GM12865 (cell line): ENCODE results near the gene AGPAT1.
"Not testable (repeated sequence)": the region's sequence is repeated elsewhere in the genome, so short reads cannot be mapped to it uniquely, and the experiment has no call there.

Experiments
- DNase-seq: peaks from one replicate; pipeline ENCODE4 v3.0.0; 2010; ENCODE audit warnings: low read depth
- H3K4me3 ChIP-seq: 2 replicates; pipeline ENCODE4 v1.5.1; 2011; ENCODE audit warnings: mild to moderate bottlenecking, low read depth, low read length, control low read depth
- TF ChIP-seq, protein P1 (sequence below): IDR thresholded peaks from 2 replicates; pipeline ENCODE4 v1.5.1; 2011; ENCODE audit warnings: low read length, control low read depth, low read depth, inconsistent platforms; ENCODE audit not compliant: insufficient read depth; ENCODE audit errors: missing control alignments

AGPAT1 gene

GRCh38 chr6:32216998-32217397, 41.1 kb upstream of the AGPAT1 start:
- DNase-seq, result no peak
- TF ChIP-seq, protein P1, sequence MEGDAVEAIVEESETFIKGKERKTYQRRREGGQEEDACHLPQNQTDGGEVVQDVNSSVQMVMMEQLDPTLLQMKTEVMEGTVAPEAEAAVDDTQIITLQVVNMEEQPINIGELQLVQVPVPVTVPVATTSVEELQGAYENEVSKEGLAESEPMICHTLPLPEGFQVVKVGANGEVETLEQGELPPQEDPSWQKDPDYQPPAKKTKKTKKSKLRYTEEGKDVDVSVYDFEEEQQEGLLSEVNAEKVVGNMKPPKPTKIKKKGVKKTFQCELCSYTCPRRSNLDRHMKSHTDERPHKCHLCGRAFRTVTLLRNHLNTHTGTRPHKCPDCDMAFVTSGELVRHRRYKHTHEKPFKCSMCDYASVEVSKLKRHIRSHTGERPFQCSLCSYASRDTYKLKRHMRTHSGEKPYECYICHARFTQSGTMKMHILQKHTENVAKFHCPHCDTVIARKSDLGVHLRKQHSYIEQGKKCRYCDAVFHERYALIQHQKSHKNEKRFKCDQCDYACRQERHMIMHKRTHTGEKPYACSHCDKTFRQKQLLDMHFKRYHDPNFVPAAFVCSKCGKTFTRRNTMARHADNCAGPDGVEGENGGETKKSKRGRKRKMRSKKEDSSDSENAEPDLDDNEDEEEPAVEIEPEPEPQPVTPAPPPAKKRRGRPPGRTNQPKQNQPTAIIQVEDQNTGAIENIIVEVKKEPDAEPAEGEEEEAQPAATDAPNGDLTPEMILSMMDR, result no peak
- no peak overlapping the region for H3K4me3 ChIP-seq

GRCh38 chr6:32216285-32216684, 40.4 kb upstream of the AGPAT1 start:
- no peak for DNase-seq
- H3K4me3 ChIP-seq, result no peak overlapping the region
- TF ChIP-seq, protein P1, result no peak

- no peak for DNase-seq
- no peak overlapping the region for H3K4me3 ChIP-seq
- TF ChIP-seq, protein P1, result no peak
Observed at GRCh38 chr6:32215617-32216016, 39.7 kb upstream of the AGPAT1 start.

GRCh38 chr6:32214126-32214525, 38.2 kb upstream of the AGPAT1 start:
- H3K4me3 ChIP-seq, result no peak overlapping the region
- no peak for DNase-seq
- TF ChIP-seq, protein P1, result no peak

DNA sequence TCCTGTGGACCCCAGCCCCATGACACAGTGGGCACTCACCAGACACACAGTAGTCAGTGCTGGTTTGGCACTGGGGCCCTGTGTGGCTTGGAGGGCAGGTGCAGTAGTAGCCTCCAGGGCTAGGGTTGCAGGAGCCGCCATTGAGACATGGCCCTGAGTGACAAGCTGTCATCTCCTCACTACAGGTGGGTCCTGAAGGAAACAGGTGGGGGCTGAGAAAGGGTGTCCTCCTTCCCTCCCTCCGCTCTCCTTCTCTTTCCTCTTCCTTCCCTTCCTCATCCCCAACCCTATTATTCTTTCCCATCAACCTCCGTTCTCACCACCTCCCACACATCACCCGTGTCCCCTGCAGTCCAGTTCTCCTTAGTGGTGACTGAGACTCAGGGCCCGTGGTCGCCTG, 37.8 kb upstream of the AGPAT1 start:
- TF ChIP-seq, protein P1, result no peak
- no peak for DNase-seq
- H3K4me3 ChIP-seq, result no peak overlapping the region

GRCh38 chr6:32212076-32212760, 36.3 kb upstream of the AGPAT1 start:
- TF ChIP-seq, protein P1, result no peak
- no peak overlapping the region for H3K4me3 ChIP-seq
- no peak for DNase-seq

- H3K4me3 ChIP-seq, DNase-seq: not testable (repeated sequence)
Observed at GRCh38 chr6:32211432-32211831, 35.5 kb upstream of the AGPAT1 start.
